Cardiac septum (tissue), 1 donor: ENCODE results near the gene ENTPD6. TPM values are rescaled to one million over a fixed set of nuclear protein-coding genes. Genes with fewer than 3 reads are reported as not detected.

ENCODE experiments used
- DNase-seq: peaks from one replicate; pipeline ENCODE4 v3.0.0-alpha.2; 2020; ENCODE audit warnings: low spot score
- intact Hi-C: fragments of 100-400 bp; cut with DNase I; formaldehyde crosslinking; loops from one replicate; pipeline ENCODE4 v1.14.0; 2022
- total RNA-seq: library from RNA; stranded (reverse); fragmentation: NEBNext Ultra II Directional; extraction: Animal tissue kit (Norgen Biotek cat#: 25700); gene quantifications from one replicate; pipeline ENCODE4 v1.2.1, GENCODE V29; 2021
- donor health status: DM: no; HTN: no; CAD: no.

Gene ENTPD6
- total RNA-seq, 1 donor from 2014 or later = 102 TPM

DNA sequence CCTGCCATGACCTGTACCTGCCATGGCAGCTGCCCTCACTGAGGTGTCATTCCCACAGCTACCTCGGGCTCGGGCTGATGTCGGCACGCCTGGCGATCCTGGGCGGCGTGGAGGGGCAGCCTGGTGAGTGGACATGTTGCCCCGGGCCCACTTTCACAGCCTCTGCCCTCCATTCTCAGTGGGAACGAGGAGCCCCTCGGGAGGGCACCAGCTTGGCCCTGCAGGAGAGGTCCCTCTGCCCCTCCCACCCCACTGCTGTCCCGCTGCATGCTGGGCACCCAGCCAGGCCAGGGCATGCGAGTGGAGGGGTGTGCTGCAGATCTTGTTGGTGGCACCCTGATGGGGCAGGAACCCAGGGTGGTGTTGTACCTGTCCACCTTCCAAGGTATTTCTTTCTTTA is 23.0 kb downstream of the ENTPD6 start:
- intact Hi-C loops = no loop called here
- DNase-seq = no peak

DNA sequence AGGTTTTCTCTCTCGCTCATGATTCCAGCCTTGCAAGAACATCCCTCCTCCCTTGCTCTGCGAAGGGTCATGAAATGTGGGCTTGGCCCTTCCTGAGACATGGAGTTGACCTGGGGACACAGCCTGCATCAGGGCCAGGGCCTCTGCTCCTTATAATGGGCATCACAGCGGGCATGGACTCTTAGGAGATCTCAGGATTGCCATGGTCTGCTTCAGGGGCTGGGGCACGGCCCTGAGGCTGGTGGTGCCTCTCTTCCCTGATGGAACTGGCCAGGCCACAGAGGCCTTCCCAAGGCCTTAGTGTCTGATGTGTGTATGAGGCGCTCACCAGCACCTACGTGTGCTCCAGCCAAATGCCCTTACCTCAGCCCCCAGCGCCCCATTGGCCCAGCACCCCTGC is 23.9 kb downstream of the ENTPD6 start:
- intact Hi-C loops = no loop called here
- DNase-seq = no peak

DNA sequence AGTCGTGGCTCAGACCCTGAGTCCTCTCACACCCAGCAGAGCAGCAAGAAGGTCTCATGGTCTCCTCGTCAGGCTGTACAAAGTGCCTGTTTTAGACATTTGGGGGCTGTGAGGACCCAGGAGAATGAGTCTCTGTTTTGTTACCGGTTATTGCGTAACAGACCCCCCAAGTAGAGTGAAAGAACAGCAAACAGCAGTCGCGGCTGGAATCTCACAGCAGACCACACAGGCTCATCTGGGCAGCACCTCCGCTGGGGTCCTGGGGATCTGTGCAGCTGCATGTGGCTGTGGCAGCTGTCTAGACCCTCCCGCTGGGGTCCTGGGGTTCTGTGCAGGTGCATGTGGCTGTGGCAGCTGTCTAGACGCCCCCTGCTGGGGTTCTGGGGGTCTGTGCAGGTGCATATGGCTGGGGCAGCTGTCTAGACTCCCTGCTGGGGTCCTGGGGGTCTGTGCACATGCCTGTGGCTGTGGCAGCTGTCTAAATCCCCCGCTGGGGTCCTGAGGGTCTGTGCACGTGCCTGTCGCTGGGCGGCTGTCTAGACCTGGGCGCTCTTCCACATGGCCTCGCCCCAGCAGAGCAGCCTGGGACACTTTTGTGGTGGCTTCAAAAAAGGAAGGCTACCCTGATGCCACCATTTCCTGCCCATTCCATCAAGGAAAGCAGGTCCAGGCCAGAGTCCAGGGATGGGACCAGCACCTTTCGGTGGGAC is 24.7 kb downstream of the ENTPD6 start:
- intact Hi-C loops = loop anchor here (2.0 kb wide), 1 partner anchor 23 kb away; no protein-coding TSS in a partner anchor
- no peak for DNase-seq

DNA sequence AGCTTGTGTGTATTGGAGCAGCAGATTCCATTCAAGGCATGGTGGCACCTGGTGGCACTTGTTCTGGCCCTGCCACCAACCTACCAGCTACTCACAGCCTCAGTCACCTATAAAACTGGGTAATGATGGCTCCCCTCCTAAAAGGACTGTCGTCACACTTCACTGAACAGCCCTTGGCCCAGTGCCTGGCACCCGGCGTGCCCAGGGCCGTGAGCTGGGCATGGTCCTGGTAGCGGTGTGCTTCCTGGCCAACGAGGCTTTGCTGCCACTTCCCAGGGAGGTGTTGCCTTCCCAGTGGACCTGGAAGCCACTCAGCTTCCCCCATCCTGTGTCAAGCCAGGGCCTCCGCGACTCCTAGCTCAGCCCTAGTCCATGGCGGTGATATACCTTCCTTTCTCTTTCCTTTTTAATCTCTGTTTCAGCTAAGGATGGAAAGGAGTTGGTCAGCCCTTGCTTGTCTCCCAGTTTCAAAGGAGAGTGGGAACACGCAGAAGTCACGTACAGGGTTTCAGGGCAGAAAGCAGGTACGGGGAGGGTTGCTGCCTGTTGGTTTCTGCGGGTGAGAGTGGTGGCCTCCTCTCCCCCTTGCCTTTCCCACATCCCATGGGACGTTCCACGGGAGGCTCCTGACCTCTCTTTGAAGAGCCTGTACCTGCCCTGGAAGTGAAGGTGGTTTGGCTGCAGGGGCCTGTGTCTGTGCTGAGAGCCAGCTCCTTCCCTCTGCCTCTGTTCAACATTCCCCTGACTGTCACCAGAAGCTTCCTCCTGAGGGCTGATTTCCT is 25.5 kb downstream of the ENTPD6 start:
- intact Hi-C loops = loop anchor here (2.0 kb wide), 1 partner anchor 24 kb away; no protein-coding TSS in a partner anchor
- DNase-seq = peak; percentile 81

- intact Hi-C loops = loop anchor here (2.0 kb wide), 1 partner anchor 25 kb away; no protein-coding TSS in a partner anchor
- DNase-seq = no peak
Observed at GRCh38 chr20:25221592-25222460, 26.3 kb downstream of the ENTPD6 start.

DNA sequence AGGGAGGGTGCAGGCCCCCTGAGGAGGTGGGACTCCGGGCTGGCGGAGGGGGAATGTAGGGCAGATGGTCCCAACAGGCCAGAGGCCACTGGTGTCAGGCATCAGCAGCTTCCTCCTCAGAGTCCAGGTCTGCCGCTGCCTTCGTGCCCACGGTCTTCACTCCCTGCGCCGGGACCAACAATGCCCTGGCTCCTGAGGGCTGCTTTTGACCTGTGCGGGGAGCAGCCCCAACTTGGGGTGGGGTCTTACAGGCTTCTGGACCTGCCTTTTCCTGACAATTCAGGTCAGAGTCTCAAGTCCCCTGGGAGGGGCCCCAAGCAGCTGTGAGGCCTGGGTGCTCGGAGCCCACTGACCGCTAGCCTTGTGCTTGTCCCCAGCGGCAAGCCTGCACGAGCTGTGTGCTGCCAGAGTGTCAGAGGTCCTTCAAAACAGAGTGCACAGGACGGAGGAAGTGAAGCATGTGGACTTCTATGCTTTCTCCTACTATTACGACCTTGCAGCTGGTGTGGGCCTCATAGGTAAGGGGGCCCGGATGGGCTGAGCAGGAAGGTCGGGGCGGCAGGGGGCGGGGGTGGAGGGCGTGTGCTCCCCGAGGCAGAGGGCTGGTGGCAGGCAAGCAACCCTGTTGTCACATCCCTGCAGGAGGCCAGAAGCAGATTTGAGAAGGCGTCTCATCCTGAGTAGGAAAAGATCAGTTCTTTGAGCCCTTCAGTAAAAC is 27.1 kb downstream of the ENTPD6 start:
- intact Hi-C loops = no loop called here
- peak; percentile 53 for DNase-seq

- intact Hi-C loops = no loop called here
- DNase-seq = peak; percentile 73
Observed at GRCh38 chr20:25223179-25223661, 27.7 kb downstream of the ENTPD6 start.

GRCh38 chr20:25223765-25224720 is 28.5 kb downstream of the ENTPD6 start:
- intact Hi-C loops = no loop called here
- peak; percentile 69 for DNase-seq

- peak; percentile 68 for DNase-seq
- intact Hi-C loops = no loop called here
Observed at GRCh38 chr20:25224941-25225340, 29.4 kb downstream of the ENTPD6 start.

GRCh38 chr20:25225642-25226432 is 30.3 kb downstream of the ENTPD6 start:
- intact Hi-C loops = loop anchor here (2.0 kb wide), 3 partner anchors 21 to 35 kb away; no protein-coding TSS in a partner anchor
- DNase-seq = peak; percentile 75

DNA sequence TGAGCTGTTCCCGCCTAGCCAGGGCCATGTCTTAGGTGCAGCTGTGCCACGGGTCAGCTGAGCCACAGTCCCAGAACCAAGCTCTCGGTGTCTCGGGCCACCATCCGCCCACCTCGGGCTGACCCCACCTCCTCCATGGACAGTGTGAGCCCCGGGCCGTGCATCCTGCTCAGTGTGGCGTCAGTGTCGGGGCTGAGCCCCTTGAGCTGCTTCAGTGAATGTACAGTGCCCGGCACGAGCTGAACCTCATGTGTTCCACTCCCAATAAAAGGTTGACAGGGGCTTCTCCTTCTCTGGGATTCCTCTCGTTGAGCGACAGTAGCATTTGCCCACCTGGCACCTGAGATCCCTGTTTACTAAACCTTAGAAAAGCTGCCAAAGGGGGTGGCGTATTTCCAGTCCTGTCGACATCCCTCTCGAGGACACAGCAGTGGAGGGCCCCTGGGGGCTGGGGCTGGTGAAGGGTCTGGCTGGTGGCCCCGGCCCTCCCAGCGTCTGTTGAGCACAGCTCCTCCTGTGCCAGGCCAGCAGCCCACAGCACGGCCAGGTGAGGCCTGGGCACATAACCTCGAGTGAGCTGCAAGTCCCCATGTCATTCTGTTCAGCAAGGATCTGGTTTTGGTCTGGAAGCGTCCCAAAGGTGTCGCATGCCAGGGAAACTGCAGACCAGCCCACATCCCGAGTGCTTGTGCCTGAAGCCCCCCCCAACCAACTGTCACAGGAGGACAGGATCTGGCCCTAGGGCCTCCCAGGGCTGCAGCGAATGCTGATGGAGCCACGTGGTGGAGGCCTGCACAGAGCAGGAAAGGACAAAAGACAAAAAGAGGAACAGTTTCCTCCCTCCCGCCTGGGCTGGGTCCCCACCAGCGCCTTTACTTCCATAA is 31.2 kb downstream of the ENTPD6 start:
- intact Hi-C loops = loop anchor here (2.0 kb wide), 3 partner anchors 20 to 36 kb away; no protein-coding TSS in a partner anchor

DNA sequence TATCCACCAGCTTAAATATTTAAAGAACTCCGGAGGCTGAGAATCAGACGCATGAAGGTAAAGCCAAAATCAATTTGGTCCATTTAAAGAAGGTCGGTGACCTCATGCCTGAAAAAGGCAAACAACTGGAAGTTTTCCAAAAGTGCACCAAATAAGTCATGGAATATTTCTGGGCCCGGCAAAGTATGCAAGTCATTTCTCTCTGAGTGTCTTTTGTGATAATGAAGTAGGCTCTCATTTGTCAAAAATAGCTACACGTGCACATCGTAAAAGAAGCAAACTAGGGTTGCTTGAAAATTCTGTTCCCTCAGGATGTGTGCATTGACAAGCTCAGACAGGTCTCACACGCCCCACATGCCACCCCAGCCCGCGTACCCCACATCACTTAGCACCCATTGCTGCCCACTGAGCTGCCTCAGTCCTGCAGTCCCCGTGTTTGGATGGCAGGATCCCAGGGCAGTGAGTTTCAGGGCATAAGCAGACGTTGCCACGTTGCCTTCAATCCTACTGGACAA is 31.9 kb downstream of the ENTPD6 start:
- intact Hi-C loops = loop anchor here (2.0 kb wide), 3 partner anchors 19 to 37 kb away; no protein-coding TSS in a partner anchor
- no peak for DNase-seq

More for the DNA sequence above, 31.2 kb downstream of the ENTPD6 start:
- DNase-seq = peak; percentile 82

- intact Hi-C loops = no loop called here
- DNase-seq = no peak
Observed at GRCh38 chr20:25229486-25230165, 34.1 kb downstream of the ENTPD6 start.

DNA sequence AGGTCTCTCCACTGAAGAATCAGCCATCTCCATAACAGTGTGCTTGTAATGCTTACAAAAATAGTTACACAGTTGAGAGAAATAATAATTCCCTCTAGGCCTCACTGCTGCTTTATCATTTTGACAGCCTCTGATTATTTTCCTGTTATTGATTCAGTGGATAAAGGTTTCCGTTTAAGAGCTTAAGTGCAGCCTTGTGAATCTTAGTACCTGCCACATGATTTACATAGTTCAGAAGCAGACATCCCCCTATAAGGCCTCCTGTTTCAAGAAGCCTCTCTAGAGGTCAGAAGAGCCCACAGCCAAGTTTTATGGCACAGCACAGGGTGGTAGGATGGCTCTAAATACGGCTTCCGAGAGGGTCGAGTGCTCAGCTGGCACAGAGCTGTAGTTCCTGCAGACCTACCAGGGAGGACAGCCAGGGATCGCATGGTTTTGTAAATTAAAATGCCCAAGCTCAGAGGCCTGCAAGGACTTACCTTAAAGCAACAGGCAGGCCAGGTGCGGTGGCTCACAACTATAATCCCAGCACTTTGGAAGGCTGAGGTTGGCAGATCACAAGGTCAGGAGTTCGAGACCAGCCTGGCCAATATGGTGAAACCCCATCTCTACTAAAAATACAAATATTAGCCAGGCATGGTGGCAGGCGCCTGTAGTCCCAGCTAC is 34.8 kb downstream of the ENTPD6 start:
- DNase-seq = no peak
- intact Hi-C loops = no loop called here
